Prostate gland (tissue), 2 donors: ENCODE results near the gene PITPNC1.

ENCODE experiments used
- CTCF ChIP-seq, 4 experiments: fragments of 200-600 bp in 2 of 4; fragments of 450-650 bp in 2 of 4; sonication (generic) in 2 of 4; IDR thresholded peaks; 1 replicate in 3 of 4; 2 replicates in 1 of 4; pipeline ENCODE4 v1.5.1; 2016 to 2019; ENCODE audit warnings: antibody characterized with exemption in 4 of 4, mild to moderate bottlenecking in 2 of 4, moderate library complexity in 2 of 4
- POLR2AphosphoS5 ChIP-seq: sonication (generic); formaldehyde crosslinking; IDR thresholded peaks from one replicate; pipeline ENCODE4 v1.6.1; 2017; ENCODE audit warnings: antibody characterized with exemption

- TF ChIP-seq CTCF (IDR thresholded peaks at IDR 0.05) (no peak), POLR2AphosphoS5 (no peak)
Measured at GRCh38 chr17:67737145-67737544, 360.1 kb downstream of the PITPNC1 start.
